ENCODE measurements around the gene SDC3. TPM values are rescaled to one million over a fixed set of nuclear protein-coding genes. Genes with fewer than 3 reads are reported as not detected.

The SDC3 gene
- total RNA-seq, 1 experiment from 2014 or later: 33.7 TPM

DNA sequence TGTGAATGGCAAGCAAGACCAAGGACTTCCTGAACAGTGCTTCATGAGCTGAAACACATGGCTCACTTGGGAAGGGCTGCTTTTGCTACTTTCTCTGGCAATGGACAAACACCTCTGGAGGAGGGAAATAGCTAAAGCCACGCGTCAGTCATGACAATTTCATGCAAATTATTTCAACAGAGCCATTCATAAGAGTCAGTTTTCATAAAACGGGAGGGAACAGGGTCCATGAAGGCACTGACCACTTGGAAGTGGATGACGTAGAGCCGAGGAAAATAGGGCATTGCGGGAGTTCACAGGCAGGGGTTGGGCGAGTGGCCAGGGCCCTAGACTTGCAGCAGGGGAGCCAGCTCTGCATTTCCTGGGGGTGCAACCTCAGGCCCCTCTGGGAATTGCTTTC lies 43.9 kb downstream of the SDC3 start:
- no peaks in the 10 kb centered on the region for H3K9me3 ChIP-seq (ENCODE audit: insufficient read depth, low read depth)
- no peak overlapping the region for H3K27ac ChIP-seq
- H3K9me2 ChIP-seq (ENCODE audit: insufficient read depth): no peaks in the 10 kb centered on the region
- TF ChIP-seq CTCF (conservative IDR thresholded peaks at IDR 0.05): no peak
- TF ChIP-seq EZH2 (IDR thresholded peaks at IDR 0.05; ENCODE audit: low read depth): no peak
- DNase-seq: no peak
- H3K27me3 ChIP-seq (ENCODE audit: insufficient read depth, low read depth): no peaks in the 10 kb centered on the region
- no peaks in the 10 kb centered on the region for H3K36me3 ChIP-seq (ENCODE audit: low read depth)
- H3K4me2 ChIP-seq: no peak overlapping the region
- H2AFZ ChIP-seq: no peak overlapping the region
- ChIA-PET POLR2A (ENCODE audit: unreplicated experiment) (no interaction called here), CTCF (no interaction called here)
- no TSS peak for BruUV-seq (replicated peaks)
- intact Hi-C loops (cut with micrococcal nuclease; ENCODE audit: unreplicated experiment): no loop called here
- H3K79me2 ChIP-seq (ENCODE audit: low read depth): no peaks in the 10 kb centered on the region
- H3F3A ChIP-seq (ENCODE audit: insufficient read depth, low read depth): no peaks in the 10 kb centered on the region
- H3K4me3 ChIP-seq: no peak overlapping the region
- H4K20me1 ChIP-seq (ENCODE audit: insufficient read depth): no peaks in the 10 kb centered on the region
- H3K4me1 ChIP-seq (replicated peaks; ENCODE audit: insufficient read depth): no peaks in the 10 kb centered on the region

DNA sequence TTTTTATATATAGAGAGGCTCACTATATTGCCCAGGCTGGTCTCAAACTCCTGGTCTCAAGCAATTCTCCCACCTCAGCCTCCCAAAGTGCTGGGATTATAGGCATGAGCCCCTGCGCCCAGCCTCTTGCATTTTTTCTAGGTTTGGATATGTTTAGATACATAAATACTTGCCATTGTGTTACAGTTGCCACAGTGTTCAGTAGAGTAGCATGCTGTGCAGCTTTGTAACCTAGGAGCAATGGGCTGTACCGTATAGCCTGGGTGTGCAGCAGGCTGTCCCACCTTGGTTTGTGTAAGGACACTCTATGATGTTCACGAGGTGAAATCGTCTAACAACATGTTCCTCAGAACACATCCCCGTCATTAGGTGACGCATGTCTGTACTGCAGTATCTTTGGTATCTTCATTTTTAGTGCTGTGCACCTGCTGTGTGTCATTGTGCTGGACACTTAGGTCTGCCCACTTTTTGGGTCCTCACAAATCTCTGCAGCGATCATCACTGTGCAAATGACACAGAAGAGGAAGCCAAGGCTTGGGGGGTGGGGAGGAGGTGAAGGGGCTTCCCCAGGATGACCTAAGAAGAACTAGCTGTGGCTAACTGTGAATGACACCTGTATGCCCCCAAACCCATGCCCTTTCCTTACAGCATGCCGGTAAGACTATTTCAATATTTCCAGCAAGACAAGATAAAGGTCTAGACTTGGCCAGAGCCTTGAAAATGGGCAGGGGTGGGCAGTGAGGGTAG lies 44.5 kb downstream of the SDC3 start:
- Histone ChIP-seq H2AFZ (no peak overlapping the region), H3F3A (ENCODE audit: insufficient read depth, low read depth) (no peaks in the 10 kb centered on the region), H3K27ac (no peak overlapping the region), H3K27me3 (ENCODE audit: insufficient read depth, low read depth) (no peaks in the 10 kb centered on the region), H3K79me2 (ENCODE audit: low read depth) (no peaks in the 10 kb centered on the region), H3K9me2 (ENCODE audit: insufficient read depth) (no peaks in the 10 kb centered on the region), H3K4me1 (replicated peaks; ENCODE audit: insufficient read depth) (no peaks in the 10 kb centered on the region), H3K4me2 (no peak overlapping the region), H3K36me3 (ENCODE audit: low read depth) (no peaks in the 10 kb centered on the region), H3K4me3 (no peak overlapping the region), H4K20me1 (ENCODE audit: insufficient read depth) (no peaks in the 10 kb centered on the region), H3K9me3 (ENCODE audit: insufficient read depth, low read depth) (no peaks in the 10 kb centered on the region)
- ChIA-PET POLR2A (ENCODE audit: unreplicated experiment) (no interaction called here), CTCF (no interaction called here)
- intact Hi-C loops (cut with micrococcal nuclease; ENCODE audit: unreplicated experiment): no loop called here
- TF ChIP-seq EZH2 (IDR thresholded peaks at IDR 0.05; ENCODE audit: low read depth) (no peak), CTCF (conservative IDR thresholded peaks at IDR 0.05) (no peak)
- no TSS peak for BruUV-seq (replicated peaks)
- no peak for DNase-seq

DNA sequence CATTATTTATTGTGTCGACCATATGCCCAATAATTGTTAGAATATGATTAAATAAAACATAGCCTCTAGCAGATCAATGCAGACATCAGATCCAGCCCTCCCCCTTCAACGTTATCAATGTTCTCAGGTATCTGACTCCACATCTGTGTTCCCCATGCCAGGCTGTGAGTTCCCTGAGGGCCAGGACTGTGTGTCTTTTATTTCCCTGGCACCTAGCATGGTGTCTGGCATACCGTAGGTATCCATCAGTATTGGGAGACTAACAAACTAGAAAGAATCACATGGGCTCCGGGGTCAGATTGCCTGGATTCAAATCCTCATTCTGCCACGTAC lies 48.3 kb downstream of the SDC3 start:
- Histone ChIP-seq H2AFZ (no peak overlapping the region), H3K4me1 (replicated peaks; ENCODE audit: insufficient read depth) (no peaks in the 10 kb centered on the region), H3F3A (ENCODE audit: insufficient read depth, low read depth) (no peaks in the 10 kb centered on the region), H3K9me2 (ENCODE audit: insufficient read depth) (no peaks in the 10 kb centered on the region), H3K36me3 (ENCODE audit: low read depth) (no peaks in the 10 kb centered on the region), H3K4me2 (no peak overlapping the region), H3K79me2 (ENCODE audit: low read depth) (no peaks in the 10 kb centered on the region), H3K27me3 (ENCODE audit: insufficient read depth, low read depth) (no peaks in the 10 kb centered on the region), H3K9me3 (ENCODE audit: insufficient read depth, low read depth) (no peaks in the 10 kb centered on the region), H4K20me1 (ENCODE audit: insufficient read depth) (no peaks in the 10 kb centered on the region), H3K4me3 (no peak overlapping the region), H3K27ac (no peak overlapping the region)
- ChIA-PET POLR2A (ENCODE audit: unreplicated experiment) (no interaction called here), CTCF (no interaction called here)
- no peak for DNase-seq
- no TSS peak for BruUV-seq (replicated peaks)
- intact Hi-C loops (cut with micrococcal nuclease; ENCODE audit: unreplicated experiment): no loop called here
- no peak for TF ChIP-seq EZH2 (IDR thresholded peaks at IDR 0.05; ENCODE audit: low read depth)
- no peak for TF ChIP-seq CTCF (conservative IDR thresholded peaks at IDR 0.05)

All from PC-9 (cell line).